Small intestine (tissue), 7 donors: ENCODE measurements around the gene MGAT4B. TPM values are rescaled to one million over a fixed set of nuclear protein-coding genes. Genes with fewer than 3 reads are reported as not detected.

Source experiments
- DNase-seq, 2 donors: peaks; one replicate each; pipeline versions ENCODE4 v3.0.0 to v3.0.0-alpha.2; 2013
- FAIRE-seq: peaks from 2 replicates; lab custom pipeline; 2012; peaks lifted over from hg19 to GRCh38; lab: Jason Lieb, UNC
- H3K27ac ChIP-seq, 3 donors: one replicate each; pipeline ENCODE4 v1.5.1; 2013; ENCODE audit warnings: low read length in 2 of 3, mild to moderate bottlenecking in 2 of 3, control low read depth in 1 of 3, inconsistent platforms in 1 of 3, low read depth in 1 of 3, moderate library complexity in 1 of 3
- H3K27me3 ChIP-seq, 3 donors: one replicate each; pipeline ENCODE4 v1.6.1; 2013; ENCODE audit warnings: low read length in 3 of 3, inconsistent platforms in 1 of 3; ENCODE audit not compliant: control insufficient read depth in 3 of 3, insufficient read depth in 3 of 3
- H3K36me3 ChIP-seq, 3 donors: one replicate each; pipeline ENCODE4 v1.6.1; 2013; ENCODE audit warnings: low read length in 3 of 3, inconsistent platforms in 1 of 3, low read depth in 1 of 3, mild to moderate bottlenecking in 1 of 3, moderate library complexity in 1 of 3; ENCODE audit not compliant: control insufficient read depth in 3 of 3, insufficient read depth in 2 of 3
- H3K4me1 ChIP-seq, 3 donors: one replicate each; pipeline ENCODE4 v1.6.1; 2013; ENCODE audit warnings: low read length in 2 of 3, inconsistent platforms in 1 of 3, low read depth in 1 of 3, mild to moderate bottlenecking in 1 of 3, moderate library complexity in 1 of 3; ENCODE audit not compliant: control insufficient read depth in 3 of 3, insufficient read depth in 2 of 3
- H3K4me3 ChIP-seq, 3 donors: one replicate each; pipeline ENCODE4 v1.5.1; 2013; ENCODE audit warnings: low read length in 3 of 3, control low read depth in 1 of 3, inconsistent platforms in 1 of 3, low read depth in 1 of 3, mild to moderate bottlenecking in 1 of 3, moderate library complexity in 1 of 3
- H3K9me3 ChIP-seq, 2 donors: one replicate each; pipeline ENCODE4 v1.6.1; 2013; ENCODE audit warnings: low read depth in 1 of 2, low read length in 1 of 2; ENCODE audit not compliant: control insufficient read depth in 2 of 2, insufficient read depth in 1 of 2
- WGBS, 3 donors: extraction: QIAGEN DNeasy Blood & Tissue Kit; methylation state at CpG; one replicate each; pipeline ENCODE4 v1.1.7; 2013; 5-methylcytosine and 5-hydroxymethylcytosine counted together
- polyA plus RNA-seq, 4 donors: library from polyadenylated mRNA; stranded (reverse) in 3 of 4; unstranded in 1 of 4; fragments of 200-250 nt in 3 of 4; fragments of 120-200 nt in 1 of 4; gene quantifications; one replicate each; pipeline versions ENCODE4 v1.2.1 to v1.2.3, GENCODE V29; 2013
- donor health status: healthy with polysubstance abuse.
- donor health status: control.
- donor health status: control.
- donor health status: Bipolar disorder and iron deficiency.
- donor health status: healthy.

Gene MGAT4B
- polyA plus RNA-seq, 4 donors, result 180 to 661 (median 401) TPM

- WGBS, 3 donors, result 93 to 97% (median 95%) methylated on average over 4 of the region's 4 CpGs
- DNase-seq (no peak), FAIRE-seq (no peak)
- H3K27me3 ChIP-seq, result no peaks in the 10 kb centered on the region
- peaks cover 12 to 59% (median 13%) of the 10 kb centered on the region in 3 donors for H3K36me3 ChIP-seq
- no peak overlapping the region for H3K27ac ChIP-seq
- no peaks in the 10 kb centered on the region for H3K9me3 ChIP-seq
- H3K4me3 ChIP-seq, result no peak overlapping the region
- no peaks in the 10 kb centered on the region for H3K4me1 ChIP-seq
Observed at GRCh38 chr5:179779826-179780225, 26.8 kb downstream of the MGAT4B start.

- no peaks in the 10 kb centered on the region for H3K4me1 ChIP-seq
- H3K9me3 ChIP-seq, result no peaks in the 10 kb centered on the region
- no peak overlapping the region for H3K27ac ChIP-seq
- peaks cover 17 to 71% (median 18%) of the 10 kb centered on the region in 3 donors for H3K36me3 ChIP-seq
- FAIRE-seq (no peak), DNase-seq (no peak)
- WGBS, 3 donors, result 92 to 95% (median 95%) methylated on average over 5 of the region's 5 CpGs
- H3K27me3 ChIP-seq, result no peaks in the 10 kb centered on the region
- no peak overlapping the region for H3K4me3 ChIP-seq
Observed at GRCh38 chr5:179778591-179778990, 28.1 kb downstream of the MGAT4B start.

- no peaks in the 10 kb centered on the region for H3K9me3 ChIP-seq
- 80 to 87% (median 84%) methylated on average over 9 of the region's 9 CpGs for WGBS, 3 donors
- DNase-seq (no peak), FAIRE-seq (no peak)
- peaks cover 20 to 76% (median 21%) of the 10 kb centered on the region in 3 donors for H3K36me3 ChIP-seq
- no peaks in the 10 kb centered on the region for H3K4me1 ChIP-seq
- no peaks in the 10 kb centered on the region for H3K27me3 ChIP-seq
- H3K27ac ChIP-seq, result no peak overlapping the region
- no peak overlapping the region for H3K4me3 ChIP-seq
Observed at GRCh38 chr5:179777909-179778308, 28.8 kb downstream of the MGAT4B start.

GRCh38 chr5:179777456-179777855 lies 29.2 kb downstream of the MGAT4B start:
- Histone ChIP-seq H3K4me1 (no peaks in the 10 kb centered on the region), H3K9me3 (no peaks in the 10 kb centered on the region), H3K36me3 (peaks cover 22 to 78% (median 24%) of the 10 kb centered on the region in 3 donors), H3K27me3 (no peaks in the 10 kb centered on the region), H3K4me3 (no peak overlapping the region), H3K27ac (no peak overlapping the region)
- WGBS, 3 donors, result 94 to 97% (median 94%) methylated on average over 10 of the region's 10 CpGs
- FAIRE-seq (no peak), DNase-seq (no peak)

GRCh38 chr5:179776411-179776938 lies 30.2 kb downstream of the MGAT4B start:
- no peak overlapping the region for H3K4me3 ChIP-seq
- H3K27me3 ChIP-seq, result no peaks in the 10 kb centered on the region
- H3K36me3 ChIP-seq, result peaks cover 24 to 82% (median 27%) of the 10 kb centered on the region in 3 donors
- WGBS, 3 donors, result 91 to 94% (median 93%) methylated on average over 11 of the region's 11 CpGs
- no peak for FAIRE-seq
- H3K27ac ChIP-seq, result no peak overlapping the region
- no peaks in the 10 kb centered on the region for H3K4me1 ChIP-seq
- DNase-seq, result no peak
- H3K9me3 ChIP-seq, result no peaks in the 10 kb centered on the region

GRCh38 chr5:179774442-179774841 lies 32.2 kb downstream of the MGAT4B start:
- FAIRE-seq, result no peak
- 96 to 97% (median 96%) methylated on average over 11 to 12 of the region's 12 CpGs for WGBS, 3 donors

DNA sequence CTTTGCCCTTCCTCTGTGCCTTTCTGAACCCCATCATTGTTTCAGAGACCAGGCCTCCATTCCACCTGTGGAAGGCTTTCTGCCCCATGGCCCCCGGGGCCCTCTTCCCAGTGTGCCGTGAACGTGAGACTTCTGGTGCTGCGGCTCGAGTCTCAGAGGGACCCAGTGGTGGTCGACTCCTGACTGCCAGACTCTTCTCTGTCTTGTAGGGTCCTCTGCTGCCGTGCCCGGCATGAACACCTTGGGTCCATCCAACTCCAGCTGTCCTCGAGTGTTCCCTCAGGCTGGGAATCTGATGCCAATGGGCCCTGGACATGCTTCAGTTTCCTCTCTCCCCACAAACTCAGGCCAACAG lies 33.0 kb downstream of the MGAT4B start:
- H3K36me3 ChIP-seq, result peaks cover 27 to 80% (median 29%) of the 10 kb centered on the region in 3 donors

More at GRCh38 chr5:179774442-179774841, 32.2 kb downstream of the MGAT4B start:
- Histone ChIP-seq H3K4me3 (no peak overlapping the region), H3K27ac (no peak overlapping the region), H3K4me1 (no peaks in the 10 kb centered on the region), H3K9me3 (no peaks in the 10 kb centered on the region), H3K27me3 (no peaks in the 10 kb centered on the region), H3K36me3 (peaks cover 26 to 80% (median 27%) of the 10 kb centered on the region in 3 donors)
- DNase-seq, result no peak

DNA sequence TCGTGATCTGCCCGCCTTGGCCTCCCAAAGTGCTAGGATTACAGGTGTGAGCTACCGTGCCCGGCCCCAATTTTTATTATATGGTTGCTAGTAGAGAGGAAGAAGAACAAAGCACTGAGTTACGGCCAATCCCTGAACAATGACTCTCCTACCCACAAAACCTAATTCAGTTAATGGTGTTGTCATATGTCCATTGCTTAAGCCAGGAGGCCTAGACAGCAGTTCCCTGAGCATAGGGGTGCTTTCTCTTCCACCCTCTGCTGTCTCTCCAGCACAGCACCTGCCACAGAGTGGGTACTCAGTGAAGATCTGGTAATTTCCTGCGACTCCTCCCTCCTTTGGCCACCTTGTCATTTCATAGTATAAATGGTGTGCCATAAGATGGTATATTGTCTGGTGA lies 34.3 kb downstream of the MGAT4B start:
- WGBS, 3 donors, result 93 to 97% (median 95%) methylated on average over 6 of the region's 6 CpGs
- FAIRE-seq, result no peak
- no peak for DNase-seq

More for the DNA sequence above, 33.0 kb downstream of the MGAT4B start:
- Histone ChIP-seq H3K27ac (no peak overlapping the region), H3K27me3 (no peaks in the 10 kb centered on the region), H3K4me1 (no peaks in the 10 kb centered on the region), H3K9me3 (no peaks in the 10 kb centered on the region), H3K4me3 (no peak overlapping the region)
- no peak for FAIRE-seq
- no peak for DNase-seq
- 94 to 99% (median 96%) methylated on average over 9 of the region's 9 CpGs for WGBS, 3 donors

More for the DNA sequence above, 34.3 kb downstream of the MGAT4B start:
- Histone ChIP-seq H3K27ac (no peak overlapping the region), H3K9me3 (no peaks in the 10 kb centered on the region), H3K4me3 (no peak overlapping the region), H3K36me3 (peaks cover 23 to 75% (median 28%) of the 10 kb centered on the region in 3 donors), H3K4me1 (no peaks in the 10 kb centered on the region), H3K27me3 (no peaks in the 10 kb centered on the region)
